GM18526 (cell line): ENCODE measurements around the gene SLC27A2.

Experiments used
- POLR2A ChIP-seq: IDR thresholded peaks from 3 replicates; pipeline ENCODE4 v1.6.1; 2011; ENCODE audit not compliant: insufficient read length; ENCODE audit errors: extremely low read depth

Gene SLC27A2

GRCh38 chr15:50150851-50151250 lies 31.1 kb upstream of the SLC27A2 start:
- TF ChIP-seq POLR2A, result no peak

- TF ChIP-seq POLR2A, result no peak
Observed at GRCh38 chr15:50151476-50151875, 30.5 kb upstream of the SLC27A2 start.

- TF ChIP-seq POLR2A, result no peak
Observed at GRCh38 chr15:50162969-50163718, 18.9 kb upstream of the SLC27A2 start.

GRCh38 chr15:50163719-50164410 lies 18.1 kb upstream of the SLC27A2 start:
- TF ChIP-seq POLR2A, result no peak

- no peak for TF ChIP-seq POLR2A
Observed at GRCh38 chr15:50164458-50164857, 17.5 kb upstream of the SLC27A2 start.

- no peak for TF ChIP-seq POLR2A
Observed at GRCh38 chr15:50166216-50166615, 15.8 kb upstream of the SLC27A2 start.

- no peak for TF ChIP-seq POLR2A
Observed at GRCh38 chr15:50167110-50167509, 14.9 kb upstream of the SLC27A2 start.

GRCh38 chr15:50168379-50168778 lies 13.6 kb upstream of the SLC27A2 start:
- no peak for TF ChIP-seq POLR2A

GRCh38 chr15:50168783-50169411 lies 13.1 kb upstream of the SLC27A2 start:
- TF ChIP-seq POLR2A, result no peak

GRCh38 chr15:50176869-50177268 lies 5.1 kb upstream of the SLC27A2 start:
- no peak for TF ChIP-seq POLR2A

GRCh38 chr15:50180091-50180490 lies 1.9 kb upstream of the SLC27A2 start:
- no peak for TF ChIP-seq POLR2A

- TF ChIP-seq POLR2A, result no peak
Observed at GRCh38 chr15:50180582-50180981, 1.4 kb upstream of the SLC27A2 start.

GRCh38 chr15:50181201-50181968 lies 611 bp upstream of the SLC27A2 start:
- no peak for TF ChIP-seq POLR2A

- no peak for TF ChIP-seq POLR2A
Observed at GRCh38 chr15:50182219-50183013, 420 bp downstream of the SLC27A2 start.
